D721Med (cell line): ENCODE measurements around the gene GRM5.
A peak's percentile ranks its signal among the peaks of the same experiment; 100 is the strongest.
"Not testable (repeated sequence)": the region's sequence is repeated elsewhere in the genome, so short reads cannot be mapped to it uniquely, and the experiment has no call there.

Experiments used
- DNase-seq: peaks from one replicate; pipeline ENCODE4 v3.0.0; 2011; ENCODE audit warnings: low spot score; ENCODE audit not compliant: insufficient read length
- FAIRE-seq: peaks from 2 replicates; lab custom pipeline; 2011; peaks lifted over from hg19 to GRCh38; lab: Jason Lieb, UNC
- TF ChIP-seq, protein P1 (sequence below): IDR thresholded peaks from 2 replicates; pipeline ENCODE4 v1.5.1; 2012; ENCODE audit warnings: mild to moderate bottlenecking, control low read depth; ENCODE audit not compliant: insufficient read depth; ENCODE audit errors: missing control alignments

Gene GRM5

DNA sequence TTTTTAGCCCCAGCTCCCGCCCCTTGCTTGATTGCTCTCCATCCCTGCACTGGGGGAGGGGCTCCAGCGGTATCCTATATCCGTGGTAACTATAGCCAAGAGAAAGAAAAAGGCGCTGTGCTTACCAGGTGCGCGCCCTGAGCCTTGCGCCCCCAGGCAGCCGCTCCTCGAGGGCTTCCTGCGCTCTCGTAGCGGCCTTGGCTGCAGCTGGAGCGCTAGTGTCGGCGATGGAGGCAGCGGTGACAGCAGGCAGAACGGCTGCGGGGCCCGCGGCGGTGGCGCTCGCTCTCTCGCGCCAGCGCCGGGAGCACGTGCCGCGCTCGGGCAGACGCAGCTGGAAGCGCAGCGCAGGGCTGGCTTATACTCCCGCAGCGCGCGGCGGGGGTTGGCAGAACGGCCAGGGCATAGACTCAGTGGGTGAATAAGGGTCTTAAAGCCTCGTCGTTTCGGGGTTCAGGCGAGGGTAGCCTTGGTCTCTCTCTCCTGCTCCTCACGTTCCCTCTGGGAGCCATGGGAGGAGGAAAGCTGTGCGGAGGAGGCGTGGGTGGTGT is at the start of gene GRM5:
TSS of gene GRM5 (minus strand) at position 332 of the 551 bp plus-strand sequence. CDS start 18,110 bp downstream, outside the sequence.
- FAIRE-seq = not testable (repeated sequence)
- DNase-seq = peak; percentile 10

GRCh38 chr11:89097956-89098355 is 32.2 kb upstream of the GRM5 start:
- peak; percentile 96 for FAIRE-seq
- DNase-seq = not testable (repeated sequence)
- TF ChIP-seq, protein P1, sequence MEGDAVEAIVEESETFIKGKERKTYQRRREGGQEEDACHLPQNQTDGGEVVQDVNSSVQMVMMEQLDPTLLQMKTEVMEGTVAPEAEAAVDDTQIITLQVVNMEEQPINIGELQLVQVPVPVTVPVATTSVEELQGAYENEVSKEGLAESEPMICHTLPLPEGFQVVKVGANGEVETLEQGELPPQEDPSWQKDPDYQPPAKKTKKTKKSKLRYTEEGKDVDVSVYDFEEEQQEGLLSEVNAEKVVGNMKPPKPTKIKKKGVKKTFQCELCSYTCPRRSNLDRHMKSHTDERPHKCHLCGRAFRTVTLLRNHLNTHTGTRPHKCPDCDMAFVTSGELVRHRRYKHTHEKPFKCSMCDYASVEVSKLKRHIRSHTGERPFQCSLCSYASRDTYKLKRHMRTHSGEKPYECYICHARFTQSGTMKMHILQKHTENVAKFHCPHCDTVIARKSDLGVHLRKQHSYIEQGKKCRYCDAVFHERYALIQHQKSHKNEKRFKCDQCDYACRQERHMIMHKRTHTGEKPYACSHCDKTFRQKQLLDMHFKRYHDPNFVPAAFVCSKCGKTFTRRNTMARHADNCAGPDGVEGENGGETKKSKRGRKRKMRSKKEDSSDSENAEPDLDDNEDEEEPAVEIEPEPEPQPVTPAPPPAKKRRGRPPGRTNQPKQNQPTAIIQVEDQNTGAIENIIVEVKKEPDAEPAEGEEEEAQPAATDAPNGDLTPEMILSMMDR = peak; percentile 61

DNA sequence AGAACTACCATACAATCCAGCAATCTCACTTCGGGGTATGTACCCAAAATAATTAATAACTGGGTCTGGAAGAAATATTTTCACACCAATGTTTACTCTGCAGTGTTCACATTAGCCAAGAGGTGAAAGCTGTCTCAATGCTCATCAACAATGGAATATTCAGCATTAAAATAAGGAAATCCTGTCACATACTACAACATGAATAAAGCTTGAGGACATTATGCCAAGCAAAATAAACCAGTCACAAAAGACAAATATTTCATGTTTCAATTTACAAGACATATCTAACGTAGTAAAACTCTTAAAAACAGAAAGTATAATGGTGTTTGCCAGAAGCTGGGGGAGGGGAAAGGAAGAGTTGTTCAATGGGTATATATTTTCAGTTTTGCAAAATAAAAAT is 28.0 kb upstream of the GRM5 start:
- DNase-seq, FAIRE-seq: not testable (repeated sequence)

- not testable (repeated sequence) for DNase-seq, FAIRE-seq
Measured at GRCh38 chr11:89084951-89085350, 19.2 kb upstream of the GRM5 start.

GRCh38 chr11:89070911-89071310 is 5.1 kb upstream of the GRM5 start:
- not testable (repeated sequence) for FAIRE-seq, DNase-seq

- TF ChIP-seq, protein P1 = no peak
- DNase-seq (no peak), FAIRE-seq (no peak)
Measured at GRCh38 chr11:89067264-89067663, 1.5 kb upstream of the GRM5 start.

GRCh38 chr11:89065066-89065465 is 716 bp downstream of the GRM5 start:
- TF ChIP-seq, protein P1 = no peak
- FAIRE-seq (no peak), DNase-seq (no peak)

- DNase-seq, FAIRE-seq: not testable (repeated sequence)
Measured at GRCh38 chr11:89063481-89063951, 2.3 kb downstream of the GRM5 start.

GRCh38 chr11:89062771-89063298 is 2.9 kb downstream of the GRM5 start:
- not testable (repeated sequence) for DNase-seq, FAIRE-seq

DNA sequence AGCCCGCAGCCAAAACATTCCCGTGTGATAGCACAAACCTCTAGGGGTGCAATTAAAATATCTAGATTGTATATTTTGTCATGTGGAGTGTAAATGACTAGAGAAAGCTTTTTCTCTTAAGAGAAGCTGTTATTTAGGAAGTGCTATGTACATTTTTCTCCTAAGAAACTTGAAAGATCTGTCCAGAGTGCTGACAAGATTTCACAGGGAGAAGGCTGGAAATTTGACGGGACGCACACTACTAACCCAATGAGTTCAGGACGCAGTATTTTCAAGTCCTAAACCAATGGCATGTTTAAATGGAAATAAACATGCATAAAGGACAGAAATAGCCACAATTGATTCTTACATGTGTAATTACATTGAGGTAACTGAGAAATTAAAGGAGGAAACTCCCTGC is 3.9 kb downstream of the GRM5 start:
- FAIRE-seq, DNase-seq: not testable (repeated sequence)

- not testable (repeated sequence) for FAIRE-seq, DNase-seq
Measured at GRCh38 chr11:89057406-89057805, 8.4 kb downstream of the GRM5 start.

DNA sequence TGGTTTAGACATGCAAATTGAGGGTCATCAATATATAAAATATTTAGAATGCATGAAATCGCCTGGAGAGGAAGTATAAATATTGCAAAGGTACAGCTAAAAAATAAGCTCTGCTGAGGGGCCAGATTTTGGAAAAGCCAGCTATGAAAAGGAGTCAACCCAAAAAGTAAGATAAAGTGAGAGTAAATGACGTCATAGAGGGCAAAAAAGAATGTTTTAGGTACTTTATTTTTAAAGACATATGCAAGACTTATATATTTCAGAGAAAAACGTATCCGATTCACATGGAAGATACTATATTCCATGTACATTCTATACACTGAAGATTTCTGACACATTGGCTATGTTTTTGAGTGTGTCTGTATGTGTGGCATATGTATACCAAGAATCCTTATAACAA is 13.6 kb downstream of the GRM5 start:
- FAIRE-seq (no peak), DNase-seq (no peak)
- TF ChIP-seq, protein P1 = no peak

DNA sequence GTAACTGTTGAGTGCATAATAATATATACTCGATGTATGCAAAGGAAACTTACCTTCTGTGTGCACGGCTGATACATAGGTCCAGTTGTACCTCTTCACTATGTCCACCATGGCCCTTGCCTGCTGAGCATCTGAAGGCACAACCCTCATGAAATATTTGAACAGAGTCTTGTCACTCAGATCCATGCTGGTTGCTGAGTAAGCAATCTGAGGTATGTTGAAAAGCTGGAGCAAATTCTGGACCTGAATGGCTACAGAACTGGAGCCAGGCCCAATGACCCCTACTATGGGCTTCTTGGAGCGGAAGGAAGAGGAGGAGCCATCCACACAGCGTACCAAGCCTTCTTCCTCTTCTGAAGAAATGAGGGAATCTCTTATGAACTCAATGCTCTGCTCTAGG is 18.6 kb downstream of the GRM5 start:
- not testable (repeated sequence) for DNase-seq, FAIRE-seq

DNA sequence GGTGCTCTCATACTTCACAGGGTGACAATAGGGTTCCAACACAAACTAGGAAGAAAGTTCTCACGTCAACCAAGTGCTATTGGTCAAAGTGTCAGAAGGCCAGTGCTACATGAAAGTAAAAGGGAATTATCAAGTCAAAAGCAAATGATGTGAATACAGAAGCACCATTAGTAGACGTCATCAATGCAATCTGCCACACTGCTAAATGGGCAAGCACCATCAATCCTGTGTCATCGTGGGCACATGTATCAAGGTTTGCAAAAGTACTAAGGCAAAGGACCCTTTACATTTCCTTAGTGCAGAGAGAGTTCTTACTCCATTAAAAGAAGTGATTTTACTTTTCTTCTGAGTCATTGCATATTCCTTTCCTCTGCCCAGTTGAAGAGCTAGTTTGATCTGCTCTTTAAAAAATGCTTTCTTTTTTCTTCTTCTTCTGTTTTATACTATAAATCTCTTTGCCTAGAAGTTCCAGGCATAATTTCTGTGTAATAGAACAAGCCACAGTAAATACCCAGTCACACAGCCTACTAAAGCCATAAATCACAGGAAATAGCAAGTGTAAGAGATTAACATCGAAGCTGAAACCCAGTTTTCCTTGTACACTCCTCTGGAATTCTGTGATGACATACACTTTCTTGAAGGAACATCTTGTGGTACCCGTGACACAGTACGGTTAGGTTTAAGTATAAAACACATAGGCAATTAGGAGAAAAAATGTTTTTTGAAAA is 21.8 kb downstream of the GRM5 start:
- not testable (repeated sequence) for DNase-seq, FAIRE-seq
